Hematopoietic multipotent progenitor cell treated with erythropoietin and hydrocortisone succinate and interleukin-3 and kit ligand, for 6 days (in vitro differentiated cells): ENCODE measurements around the gene KDM5A.
"Not testable (repeated sequence)": the region's sequence is repeated elsewhere in the genome, so short reads cannot be mapped to it uniquely, and the experiment has no call there.

ENCODE experiments used
- DNase-seq: peaks from one replicate; pipeline ENCODE4 v3.0.0-alpha.2; 2015

Gene KDM5A

DNA sequence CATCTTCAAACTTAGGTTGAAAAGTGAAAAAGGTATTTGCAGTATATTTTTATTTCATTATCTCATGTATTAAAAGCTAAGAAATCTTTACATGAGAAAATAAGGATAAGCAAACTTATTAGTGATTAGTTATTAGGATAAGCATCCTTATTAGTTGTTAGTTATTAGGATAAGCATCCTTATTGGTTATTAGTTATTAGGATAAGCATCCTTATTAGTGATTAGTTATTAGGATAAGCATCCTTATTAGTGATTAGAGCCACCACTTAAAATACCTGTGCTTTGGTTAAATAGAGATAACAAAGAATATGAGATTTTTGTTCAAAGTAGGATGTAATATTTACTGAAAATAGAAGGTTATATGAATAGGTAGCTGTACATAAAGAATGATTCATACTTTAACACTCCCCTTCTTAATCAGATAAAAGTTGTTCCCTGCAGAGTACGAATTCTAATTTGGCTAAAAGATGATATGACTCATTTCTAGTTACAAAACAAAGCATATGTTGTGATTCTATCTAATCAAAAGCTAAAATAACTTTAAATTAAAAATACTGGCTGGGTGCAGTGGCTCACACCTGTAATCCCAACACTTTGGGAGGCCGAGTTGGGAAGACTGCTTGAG is 56.4 kb downstream of the KDM5A start:
- DNase-seq, result peak; percentile 6

DNA sequence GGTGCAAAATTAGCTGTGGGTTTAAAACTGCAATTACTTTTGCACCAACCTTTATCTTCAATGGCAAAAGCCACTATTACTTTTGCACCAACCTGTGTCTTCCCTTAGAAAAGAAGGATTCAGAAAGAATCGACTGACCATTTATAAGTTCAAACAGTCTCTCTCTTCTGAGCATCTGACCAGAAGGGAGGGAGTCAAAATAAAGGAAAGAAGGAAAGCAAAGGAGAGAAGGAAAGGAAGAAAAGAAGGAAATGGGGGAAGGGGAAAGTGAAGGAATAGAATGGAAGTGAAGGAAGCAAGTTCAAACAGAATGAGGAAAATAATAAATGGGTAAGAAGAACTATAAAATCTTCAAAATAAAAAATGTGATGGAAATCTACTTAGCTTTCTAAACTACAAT is 57.8 kb downstream of the KDM5A start:
- DNase-seq, result no peak

DNA sequence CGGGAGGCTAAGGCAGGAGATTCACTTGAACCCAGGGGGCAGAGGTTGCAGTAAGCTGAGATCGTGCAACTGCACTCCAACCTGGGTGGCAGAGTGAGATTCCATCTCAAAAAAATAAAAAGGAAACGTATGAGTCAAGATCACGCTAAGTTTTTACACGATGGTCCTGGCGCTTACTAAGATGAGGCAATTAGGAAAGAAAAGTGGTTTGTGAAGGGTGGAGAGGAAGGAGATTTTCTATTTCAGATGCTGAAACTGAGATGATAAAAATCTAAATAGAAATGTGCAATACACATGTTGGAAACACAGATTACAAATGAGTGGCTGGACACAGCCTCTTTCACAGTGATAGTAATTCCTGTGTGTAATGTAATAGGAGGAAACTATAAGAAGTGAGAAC is 63.2 kb downstream of the KDM5A start:
- peak; percentile 61 for DNase-seq

DNA sequence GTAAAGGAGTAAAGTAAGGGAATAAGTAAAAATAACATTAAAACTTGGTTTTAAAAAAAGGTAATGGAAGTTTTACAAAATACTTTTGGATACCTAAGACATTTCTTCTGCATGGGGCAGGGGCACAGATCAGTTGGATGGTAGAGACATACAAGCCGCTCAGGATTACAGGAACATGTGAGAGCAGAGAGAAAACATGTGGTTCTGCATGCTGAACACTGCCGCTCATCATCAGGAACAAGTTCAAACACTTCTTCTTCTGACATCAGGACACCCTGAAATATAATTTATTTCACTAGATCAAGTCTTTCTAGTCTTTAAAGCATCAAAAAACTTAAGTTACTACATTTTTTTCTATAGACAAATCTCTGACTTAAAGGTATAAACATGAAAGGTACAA is 65.6 kb downstream of the KDM5A start:
- no peak for DNase-seq

DNA sequence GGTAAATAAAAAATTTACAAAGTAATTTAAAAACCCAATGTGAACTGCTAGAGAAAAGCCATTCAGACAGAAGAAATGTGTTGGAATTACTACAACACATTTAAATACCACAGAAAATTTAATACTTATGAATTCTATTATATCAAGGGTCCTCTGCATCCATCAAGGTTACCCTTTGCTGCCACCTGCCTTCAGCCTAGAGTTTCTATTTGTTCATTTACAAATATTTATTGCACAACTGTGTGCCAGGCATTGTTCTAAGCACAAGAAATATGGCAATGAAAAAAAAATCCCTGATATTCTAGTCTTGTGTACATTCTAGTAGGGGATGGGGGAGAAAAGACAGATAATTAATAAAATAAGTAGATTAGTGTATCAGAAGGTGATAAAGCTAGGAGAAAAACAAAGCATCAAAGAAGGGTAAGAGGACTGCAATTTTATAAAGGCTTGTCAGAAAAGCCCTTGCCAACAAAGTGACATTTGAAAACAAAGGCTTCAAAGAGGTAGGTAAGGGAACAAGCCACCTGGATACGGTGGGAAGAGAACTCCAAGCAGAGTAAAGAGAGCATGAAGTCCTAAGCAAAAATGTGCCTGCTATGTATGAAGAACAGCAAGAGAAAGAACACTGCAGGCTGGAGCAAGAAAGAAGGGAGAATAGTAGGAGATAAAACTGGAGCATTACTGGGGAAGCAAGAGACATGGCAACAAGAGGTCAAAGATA is 67.4 kb downstream of the KDM5A start:
- DNase-seq, result peak; percentile 53

DNA sequence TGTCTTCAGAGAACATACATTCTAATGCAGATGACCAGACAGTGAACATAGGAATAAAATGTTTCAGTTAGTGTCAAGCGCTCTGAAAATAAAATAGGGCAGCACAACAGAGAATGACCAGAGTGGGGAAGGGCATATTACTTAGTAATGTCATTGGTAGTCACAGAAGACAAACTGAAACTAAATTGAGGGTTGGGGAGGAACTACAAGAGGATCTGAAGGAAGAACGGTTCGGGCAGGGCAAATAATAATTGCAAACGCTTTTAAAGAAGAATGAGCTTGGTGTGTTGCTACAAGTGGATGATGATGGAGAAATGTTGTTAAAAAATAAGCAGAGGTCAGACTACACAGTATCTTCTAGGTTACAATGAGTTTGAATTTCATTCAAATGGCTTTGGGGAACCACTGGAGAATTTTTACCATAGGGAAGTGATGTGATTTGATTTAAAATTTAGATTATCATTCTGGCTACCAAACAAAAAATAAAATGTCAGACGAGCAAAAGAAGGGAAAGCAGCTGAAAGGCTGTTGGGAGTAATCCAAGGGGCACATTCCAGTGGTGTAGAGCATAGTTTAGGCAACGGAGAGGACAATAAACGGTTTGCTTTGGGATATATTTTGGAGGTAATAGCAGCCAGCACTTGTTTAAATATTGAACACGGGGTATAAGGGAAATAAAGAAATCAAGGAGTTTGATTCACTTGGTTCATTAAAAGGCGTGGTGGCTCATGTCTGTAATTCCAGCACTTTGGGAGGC is 70.2 kb downstream of the KDM5A start:
- DNase-seq, result no peak

DNA sequence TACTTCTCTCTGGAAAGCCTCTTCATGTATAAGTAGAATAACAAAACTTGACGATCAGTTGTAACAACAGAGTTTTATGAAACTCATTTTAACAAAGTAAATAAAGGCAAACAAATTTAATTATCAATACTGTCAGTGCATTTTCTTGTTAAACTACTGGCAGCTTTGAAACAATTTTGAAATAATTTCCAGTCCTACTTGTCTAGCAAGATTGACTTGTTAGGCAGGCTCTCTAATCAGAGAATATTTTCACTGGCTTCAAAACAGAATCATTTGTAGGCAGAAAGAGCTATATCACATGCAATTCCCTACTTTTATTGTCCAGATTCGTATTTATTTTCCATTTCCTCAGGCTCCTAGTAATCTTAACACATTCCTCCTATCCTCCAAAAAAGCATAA is 80.6 kb downstream of the KDM5A start:
- DNase-seq, result no peak

DNA sequence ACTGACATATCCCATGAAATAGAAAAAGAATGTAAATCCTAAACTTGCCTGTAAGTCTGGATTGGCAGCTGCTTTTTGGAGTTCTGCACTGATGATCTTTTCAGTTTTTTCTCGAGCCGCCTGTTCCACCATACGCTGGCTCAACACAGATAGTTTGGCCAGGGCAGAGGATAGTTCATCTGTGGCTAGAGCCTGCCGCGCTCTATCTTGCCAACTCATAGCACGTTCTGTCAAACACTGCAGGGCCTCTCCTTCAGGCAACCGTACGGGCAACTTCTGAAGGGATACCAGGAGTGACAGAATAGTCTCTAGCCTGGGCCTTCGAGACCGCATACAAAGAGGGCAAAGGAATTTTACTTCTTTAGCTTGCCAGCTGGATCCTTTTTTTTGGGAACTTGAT is 81.7 kb downstream of the KDM5A start:
- DNase-seq, result no peak

DNA sequence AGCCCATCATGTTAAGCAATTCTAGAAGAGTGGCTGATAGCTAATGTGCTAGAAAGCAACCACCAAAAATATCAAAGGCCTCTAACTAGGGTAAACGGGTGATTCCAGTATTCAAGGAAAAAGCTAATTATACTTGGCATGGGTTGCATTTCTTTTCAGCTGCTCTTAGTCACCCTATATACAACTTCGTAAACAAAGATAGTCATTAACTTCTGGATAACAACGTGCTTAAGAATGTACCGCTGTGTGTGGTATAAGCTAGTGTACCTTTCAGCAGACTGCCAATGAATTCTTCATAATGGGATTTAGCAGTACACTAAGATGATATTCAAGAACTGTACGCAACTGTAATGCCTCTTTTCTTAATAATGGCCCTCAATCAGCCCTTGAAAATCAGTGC is 84.3 kb downstream of the KDM5A start:
- no peak for DNase-seq

DNA sequence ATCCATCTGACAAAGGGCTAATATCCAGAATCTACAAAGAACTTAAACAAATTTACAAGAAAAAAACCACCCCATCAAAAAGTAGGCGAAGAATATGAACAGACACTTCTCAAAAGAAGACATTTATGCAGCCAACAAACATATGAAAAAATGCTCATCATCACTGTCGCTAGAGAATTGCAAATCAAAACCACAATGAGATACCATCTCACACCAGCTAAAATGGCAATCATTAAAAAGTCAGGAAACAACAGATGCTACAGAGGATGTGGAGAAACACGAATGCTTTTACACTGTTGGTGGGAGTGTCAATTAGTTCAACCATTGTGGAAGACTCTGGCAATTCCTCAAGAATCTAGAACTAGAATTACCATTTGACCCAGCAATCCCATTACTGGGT is 86.4 kb downstream of the KDM5A start:
- not testable (repeated sequence) for DNase-seq

DNA sequence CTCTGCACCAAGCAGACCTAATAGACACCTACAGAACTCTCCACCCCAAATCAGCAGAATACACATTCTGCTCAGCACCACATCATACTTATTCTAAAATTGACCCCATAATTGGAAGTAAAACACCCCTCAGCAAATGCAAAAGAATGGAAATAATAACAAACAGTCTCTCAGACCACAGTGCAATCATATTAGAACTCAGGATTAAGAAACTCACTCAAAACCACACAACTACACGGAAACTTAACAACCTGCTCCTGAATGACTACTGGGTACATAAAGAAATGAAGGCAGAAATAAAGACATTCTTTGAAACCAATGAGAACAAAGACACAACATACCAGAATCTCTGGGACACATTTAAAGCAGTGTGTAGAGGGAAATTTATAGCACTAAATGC is 89.0 kb downstream of the KDM5A start:
- DNase-seq, result not testable (repeated sequence)

DNA sequence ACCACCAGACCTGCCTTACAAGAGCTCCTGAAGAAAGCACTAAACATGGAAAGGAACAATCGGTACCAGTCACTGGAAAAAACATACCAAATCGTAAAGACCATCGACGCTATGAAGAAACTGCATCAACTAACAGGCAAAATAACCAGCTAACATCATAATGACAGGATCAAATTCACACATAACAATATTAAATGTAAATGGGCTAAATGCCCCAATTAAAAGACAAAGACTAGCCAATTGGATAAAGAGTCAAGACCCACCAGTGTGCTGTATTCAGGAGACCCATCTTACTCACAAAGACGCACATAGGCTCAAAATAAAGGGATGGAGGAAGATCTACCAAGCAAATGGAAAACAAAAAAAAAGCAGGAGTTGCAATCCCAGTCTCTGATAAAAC is 89.6 kb downstream of the KDM5A start:
- not testable (repeated sequence) for DNase-seq

DNA sequence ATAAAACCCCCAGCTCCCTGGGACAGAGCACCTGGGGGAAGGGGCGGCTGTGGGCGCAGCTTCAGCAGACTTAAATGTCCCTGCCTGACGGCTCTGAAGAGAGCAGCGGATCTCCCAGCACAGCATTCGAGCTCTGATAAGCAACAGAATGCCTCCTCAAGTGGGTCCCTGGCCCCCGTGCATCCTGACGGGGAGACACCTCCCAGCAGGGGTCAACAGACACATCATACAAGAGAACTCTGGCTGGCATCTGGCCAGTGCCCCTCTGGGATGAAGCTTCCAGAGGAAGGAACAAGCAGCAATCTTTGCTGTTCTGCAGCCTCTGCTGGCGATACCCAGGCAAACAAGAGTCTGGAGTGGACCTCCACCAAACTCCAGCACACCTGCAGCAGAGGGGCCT is 91.1 kb downstream of the KDM5A start:
- DNase-seq, result not testable (repeated sequence)

DNA sequence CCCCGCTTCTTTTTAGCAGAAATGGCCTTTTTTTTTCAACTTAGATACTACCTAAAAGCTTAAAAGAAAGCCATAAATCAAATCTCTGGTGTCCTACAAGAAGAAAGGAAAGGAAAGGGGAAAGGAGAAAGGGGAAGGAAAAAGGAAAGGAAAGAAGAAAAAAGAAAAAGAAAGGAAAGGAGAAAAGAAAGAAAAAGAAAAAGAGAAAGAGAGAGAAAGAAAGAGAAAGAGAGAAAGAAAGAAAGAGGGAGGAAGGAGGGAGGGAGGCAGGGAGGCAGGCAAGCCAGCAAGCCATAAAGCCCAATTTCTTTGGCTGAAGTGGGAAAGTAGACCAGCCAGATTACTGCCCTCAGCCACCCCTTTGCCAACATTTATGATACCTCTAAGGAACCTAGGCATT is 94.0 kb downstream of the KDM5A start:
- no peak for DNase-seq

DNA sequence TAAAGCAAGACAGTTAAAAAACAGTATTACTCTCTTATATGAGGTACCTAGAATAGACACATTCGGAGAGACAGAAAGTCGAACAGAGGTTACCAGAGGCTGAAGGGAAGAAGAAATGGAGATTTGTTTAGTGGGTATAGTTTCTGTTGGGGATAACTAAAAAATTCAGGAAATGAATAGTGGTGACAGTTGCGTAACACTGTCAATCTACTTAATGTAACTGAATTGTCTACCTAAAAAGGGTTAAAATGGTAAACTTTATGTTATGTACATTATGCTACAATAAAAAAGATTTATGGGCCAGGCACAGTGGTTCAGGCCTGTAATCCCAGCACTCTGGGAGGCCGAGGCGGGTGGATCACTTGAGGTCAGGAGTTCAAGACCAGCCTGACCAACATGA is 95.9 kb downstream of the KDM5A start:
- DNase-seq, result no peak

DNA sequence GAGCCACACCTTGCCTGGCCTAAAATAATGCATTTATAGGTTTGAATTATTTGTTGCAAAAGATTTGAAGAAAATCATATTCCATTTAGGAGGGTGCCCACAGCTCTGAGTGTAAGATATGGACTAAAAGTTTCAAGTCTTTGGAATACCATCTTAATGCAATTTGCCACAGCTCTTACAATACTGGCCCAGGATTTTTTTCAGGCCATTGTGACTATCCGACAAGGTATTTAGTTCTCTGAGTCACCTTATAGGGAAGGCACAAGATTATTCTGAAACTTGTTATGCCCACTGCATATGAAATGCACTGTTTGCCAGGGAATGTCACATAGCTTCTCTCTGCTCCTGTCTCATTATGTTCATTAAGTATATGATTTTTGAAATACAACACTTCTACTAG is 96.9 kb downstream of the KDM5A start:
- no peak for DNase-seq

DNA sequence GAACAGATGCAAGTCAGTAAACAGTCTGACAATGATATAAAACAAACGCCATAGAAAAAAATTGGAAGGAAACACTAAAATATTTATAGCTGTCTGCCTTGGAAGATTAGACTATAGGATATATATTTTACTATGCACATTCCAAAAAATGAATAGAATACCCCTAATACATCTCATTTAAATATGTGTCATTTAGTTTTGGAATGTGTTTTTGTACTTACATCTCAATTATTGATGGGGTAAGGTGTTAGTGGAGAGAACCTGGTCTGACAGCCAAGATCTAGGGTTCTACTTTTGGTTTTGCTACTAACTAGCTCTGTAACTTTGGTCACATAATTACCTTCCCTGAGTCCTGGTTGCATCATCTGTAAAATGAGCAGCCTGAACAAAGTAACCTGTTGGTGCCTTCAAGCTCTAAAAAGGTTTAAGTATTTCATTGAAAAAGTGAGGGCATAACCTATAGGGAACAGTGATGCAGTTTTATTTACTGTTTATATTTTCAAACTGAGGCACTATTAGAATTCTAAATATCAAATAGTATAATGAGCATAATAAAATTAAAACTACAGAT is 97.9 kb downstream of the KDM5A start:
- DNase-seq, result no peak

DNA sequence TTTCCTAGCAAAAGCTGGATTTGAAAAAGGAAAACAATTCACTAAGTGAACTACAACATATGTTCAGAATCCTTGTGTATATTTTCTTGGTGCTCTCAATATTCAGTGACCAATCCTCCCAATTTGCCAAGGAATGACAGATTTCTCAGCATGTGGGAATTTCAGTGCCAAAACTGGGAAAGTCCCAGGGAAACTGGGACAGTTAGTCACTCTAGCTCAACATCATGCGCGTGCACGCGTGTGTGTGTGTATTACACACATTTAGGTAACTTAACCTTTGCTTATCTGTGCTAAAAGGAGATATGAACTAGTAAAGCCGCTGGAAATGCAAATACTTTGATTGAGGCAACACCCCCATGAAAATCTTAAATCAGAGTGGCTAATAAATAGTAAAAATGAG is 100.4 kb downstream of the KDM5A start:
- no peak for DNase-seq

DNA sequence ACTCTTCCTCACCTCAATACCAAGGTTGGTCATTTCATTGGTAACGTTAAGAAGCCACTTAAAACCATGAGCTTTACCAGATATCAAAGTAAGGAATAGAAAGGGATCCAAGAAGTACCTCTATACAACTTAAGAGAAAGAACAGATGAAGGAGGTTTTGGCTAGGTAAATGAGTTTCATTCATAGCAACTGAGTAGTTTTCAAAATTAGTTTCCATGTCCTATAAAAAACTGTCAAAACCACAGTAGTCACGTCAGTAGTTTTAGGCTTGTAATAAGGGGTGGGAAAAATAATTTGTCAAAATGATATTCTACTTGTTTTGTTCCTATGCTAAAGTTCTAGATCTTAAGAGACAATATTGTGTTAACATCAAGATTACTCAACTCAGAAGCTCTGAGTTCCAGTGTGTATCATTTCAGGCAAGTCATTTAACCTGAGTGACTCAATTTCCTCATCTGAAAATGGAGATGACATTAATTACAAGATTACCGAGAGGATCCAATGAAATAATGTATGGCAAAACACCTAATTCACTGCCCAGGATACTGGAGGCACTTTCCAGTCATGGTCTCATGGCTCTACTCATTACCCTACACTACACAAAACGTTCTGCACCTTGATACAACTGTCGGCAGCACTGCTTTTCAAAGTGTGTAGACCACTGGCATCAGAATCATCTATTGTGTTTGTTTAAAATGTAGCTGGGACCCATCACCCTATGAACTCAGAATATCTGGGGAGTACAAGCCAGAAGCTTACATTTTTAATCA is 102.4 kb downstream of the KDM5A start:
- DNase-seq, result no peak

DNA sequence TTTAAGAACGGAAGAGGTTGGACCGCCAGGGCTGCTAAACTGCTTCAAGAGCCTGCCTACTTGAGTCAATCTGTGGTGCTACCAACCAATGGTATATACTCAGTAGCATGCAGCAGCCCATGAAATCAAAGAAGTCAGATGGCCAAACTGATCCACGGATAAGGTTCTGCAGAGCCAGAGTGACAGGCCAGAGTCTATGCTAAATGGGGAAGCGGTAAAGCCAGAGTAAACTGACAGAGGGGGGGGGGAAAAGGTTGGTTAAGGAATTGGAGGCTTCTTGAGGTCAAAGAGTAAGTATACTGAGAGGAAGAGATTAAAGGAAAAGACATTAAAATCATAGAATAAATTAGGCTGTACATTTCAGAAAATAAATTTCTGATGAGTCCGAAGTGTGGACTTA is 111.1 kb downstream of the KDM5A start:
- peak; percentile 11 for DNase-seq

DNA sequence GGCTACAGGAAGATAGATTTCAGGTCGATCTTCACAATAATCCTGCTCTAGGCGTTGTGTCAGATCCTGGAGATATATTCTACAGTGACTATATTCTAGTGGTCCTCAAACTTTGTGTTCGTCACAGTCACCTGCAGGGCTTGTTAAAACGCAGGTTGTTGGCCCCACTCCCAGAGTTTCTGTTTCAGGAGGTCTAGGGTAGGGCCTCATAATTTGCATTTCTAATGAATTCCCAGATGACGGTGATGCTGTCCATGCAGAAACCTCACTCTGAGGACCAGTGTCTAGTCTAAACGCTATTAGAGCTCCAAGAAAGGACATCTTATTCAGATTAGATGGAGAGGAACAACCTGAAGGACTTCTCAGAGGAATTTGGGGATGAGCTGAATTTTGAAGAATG is 113.3 kb downstream of the KDM5A start:
- no peak for DNase-seq

DNA sequence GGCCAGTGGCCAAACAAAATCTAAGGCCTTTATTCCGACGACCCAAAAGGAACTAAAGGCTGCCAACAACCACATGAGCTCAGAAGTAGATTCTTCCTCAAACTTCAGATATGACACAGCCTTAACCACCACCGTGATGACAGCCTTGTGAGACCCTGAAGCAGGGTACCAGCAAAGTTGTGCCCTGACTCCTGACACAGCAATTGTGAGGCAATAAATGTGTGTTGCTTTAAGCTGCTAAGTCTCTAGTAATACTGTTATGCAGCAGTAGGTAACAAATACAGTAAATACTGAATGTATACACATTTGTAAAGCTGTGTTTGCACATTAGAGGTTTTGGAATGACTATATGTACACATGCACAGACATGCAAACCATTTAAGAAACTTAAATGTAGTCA is 115.7 kb downstream of the KDM5A start:
- DNase-seq, result no peak

DNA sequence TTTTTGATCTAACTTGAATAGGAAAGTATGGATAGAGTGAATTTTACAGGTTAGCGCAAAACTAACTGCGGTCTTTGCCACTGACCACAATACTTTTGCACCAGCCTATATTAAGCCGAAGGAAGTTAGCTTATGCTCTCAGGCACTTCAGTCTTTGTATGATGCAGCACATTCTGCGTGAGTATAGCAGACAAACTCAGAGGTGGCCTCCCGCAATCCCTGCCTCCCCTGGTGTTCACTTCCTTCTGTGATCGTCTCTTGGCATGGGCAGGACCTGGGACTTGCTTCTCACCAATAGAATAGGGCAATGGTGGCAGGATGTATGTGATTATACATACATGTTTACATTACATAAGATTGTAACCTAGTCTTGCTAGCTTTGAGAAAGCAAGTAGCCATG is 116.2 kb downstream of the KDM5A start:
- no peak for DNase-seq
